HG03095 (cell line): Measurements from ENCODE around the gene SPTAN1.
A peak's percentile ranks its signal among the peaks of the same experiment; 100 is the strongest.
"Not testable (repeated sequence)": the region's sequence is repeated elsewhere in the genome, so short reads cannot be mapped to it uniquely, and the experiment has no call there.

Experiments
- ATAC-seq: cut with Tn5 transposase; IDR thresholded peaks from one replicate; pipeline ENCODE4 v1.9.1; 2021; ENCODE audit warnings: moderate library complexity; ENCODE audit not compliant: unreplicated experiment

Gene SPTAN1

GRCh38 chr9:128552744-128553440 is 505 bp downstream of the SPTAN1 start:
- peak; percentile 28 for ATAC-seq

- ATAC-seq, result no peak
Observed at GRCh38 chr9:128553728-128554127, 1.3 kb downstream of the SPTAN1 start.

DNA sequence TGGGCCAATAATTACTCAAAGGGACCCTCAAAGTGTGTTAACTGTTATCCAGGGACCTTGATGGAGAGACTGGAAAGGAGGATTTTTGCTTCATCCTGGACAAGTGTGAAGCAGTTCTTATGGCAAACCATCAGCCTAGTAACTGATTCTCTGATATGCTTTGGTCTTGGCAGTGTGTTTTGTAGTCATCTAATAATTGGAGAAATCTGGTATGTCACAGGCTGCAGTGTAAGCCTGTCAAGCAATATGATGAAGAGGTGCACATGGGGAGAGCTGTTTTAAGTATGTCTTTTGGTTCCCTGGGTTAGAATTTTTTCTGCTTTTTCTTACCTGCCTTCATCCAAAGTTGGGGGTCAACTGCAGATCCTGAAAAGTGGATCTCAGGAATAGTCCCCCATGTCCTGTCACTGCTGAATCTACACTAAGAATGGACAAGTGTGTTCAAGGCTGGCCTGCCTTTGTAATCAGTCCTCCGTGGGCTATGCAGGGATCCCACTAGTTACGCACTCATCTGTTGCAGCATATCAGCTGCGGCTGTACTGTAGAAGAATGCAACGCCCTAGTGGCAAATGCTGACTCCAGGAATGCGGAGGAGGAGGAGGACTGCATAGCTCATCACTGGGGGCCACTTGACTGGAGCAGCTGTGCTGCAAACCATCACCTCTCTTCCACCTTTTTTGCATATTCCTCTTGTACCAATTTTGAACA is 1.9 kb downstream of the SPTAN1 start:
- no peak for ATAC-seq

- ATAC-seq, result no peak
Observed at GRCh38 chr9:128555180-128555721, 2.9 kb downstream of the SPTAN1 start.

GRCh38 chr9:128556276-128556675 is 3.9 kb downstream of the SPTAN1 start:
- no peak for ATAC-seq

DNA sequence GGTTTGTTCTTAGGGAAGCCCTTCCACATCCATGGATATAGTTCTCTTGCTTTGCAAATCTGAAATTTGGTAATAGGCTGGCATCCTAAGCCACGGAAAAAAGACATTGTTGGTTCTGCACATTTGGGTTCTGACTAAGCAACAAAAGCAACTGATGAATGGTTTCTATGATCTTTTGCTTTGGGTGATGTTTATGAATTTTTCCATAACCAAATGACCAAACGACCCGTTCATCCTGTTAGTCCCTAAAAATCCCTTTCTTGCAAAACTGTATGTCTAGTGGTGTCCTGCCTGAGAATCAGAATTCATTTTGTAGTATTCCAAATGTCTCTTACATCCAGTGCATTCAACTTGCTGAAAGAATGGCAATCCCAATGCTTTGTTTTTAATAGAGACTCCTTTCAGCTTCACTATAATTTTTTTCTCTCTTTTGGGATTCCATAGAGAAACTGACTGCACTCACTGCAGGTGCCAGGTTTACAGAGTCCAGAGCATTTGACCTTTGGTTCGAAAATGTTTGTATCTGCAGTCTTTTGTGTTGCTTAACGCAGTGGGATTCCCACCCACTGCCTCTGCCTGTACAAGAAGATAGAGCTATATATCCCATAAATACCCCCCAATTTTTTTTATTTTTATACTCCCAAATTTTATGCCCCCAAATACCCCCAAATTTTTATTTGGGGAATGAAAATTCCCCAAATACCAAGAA is 4.7 kb downstream of the SPTAN1 start:
- no peak for ATAC-seq

DNA sequence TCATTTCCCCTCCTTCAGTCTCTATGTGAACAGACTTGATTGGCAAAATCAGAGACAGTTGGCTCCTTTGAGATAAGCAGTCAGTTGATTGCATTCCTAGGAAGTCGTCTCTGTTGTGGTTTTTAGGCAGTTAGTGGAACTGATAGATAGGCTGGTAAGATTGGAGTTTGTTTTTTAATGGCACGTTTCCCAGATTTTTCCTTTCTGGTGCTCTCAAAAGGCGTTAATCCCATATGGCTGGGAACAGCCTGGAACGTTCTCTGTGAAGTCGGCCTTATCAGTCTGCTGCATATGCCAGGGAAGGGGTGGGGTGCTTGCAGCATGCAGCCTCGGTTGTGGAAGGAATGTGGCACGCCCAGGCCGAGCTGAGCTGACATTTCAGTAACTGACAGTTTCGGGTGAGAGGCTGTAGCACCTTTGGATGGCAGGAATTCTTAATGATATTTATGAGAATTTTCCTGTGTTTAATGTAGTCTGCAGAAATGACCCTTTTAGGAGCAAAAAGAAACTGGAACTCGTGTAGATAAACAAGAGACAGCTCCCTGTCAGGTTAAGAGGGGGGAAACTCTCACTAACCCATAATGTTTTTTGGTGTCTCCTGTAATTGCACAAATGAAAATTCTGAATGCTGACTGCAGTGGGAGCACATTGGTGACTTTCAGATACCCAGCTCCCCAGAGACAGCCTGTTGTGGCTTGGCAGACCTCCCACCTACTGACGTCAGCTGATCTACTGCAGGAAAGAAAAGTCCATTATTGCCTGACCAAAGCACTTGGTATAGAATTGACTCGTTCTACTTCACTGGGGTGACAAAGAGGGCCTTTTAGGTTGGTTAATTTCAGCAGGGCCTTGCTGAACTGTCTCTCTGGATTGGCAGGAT is 6.3 kb downstream of the SPTAN1 start:
- ATAC-seq, result no peak

- no peak for ATAC-seq
Observed at GRCh38 chr9:128565578-128565977, 13.2 kb downstream of the SPTAN1 start.

DNA sequence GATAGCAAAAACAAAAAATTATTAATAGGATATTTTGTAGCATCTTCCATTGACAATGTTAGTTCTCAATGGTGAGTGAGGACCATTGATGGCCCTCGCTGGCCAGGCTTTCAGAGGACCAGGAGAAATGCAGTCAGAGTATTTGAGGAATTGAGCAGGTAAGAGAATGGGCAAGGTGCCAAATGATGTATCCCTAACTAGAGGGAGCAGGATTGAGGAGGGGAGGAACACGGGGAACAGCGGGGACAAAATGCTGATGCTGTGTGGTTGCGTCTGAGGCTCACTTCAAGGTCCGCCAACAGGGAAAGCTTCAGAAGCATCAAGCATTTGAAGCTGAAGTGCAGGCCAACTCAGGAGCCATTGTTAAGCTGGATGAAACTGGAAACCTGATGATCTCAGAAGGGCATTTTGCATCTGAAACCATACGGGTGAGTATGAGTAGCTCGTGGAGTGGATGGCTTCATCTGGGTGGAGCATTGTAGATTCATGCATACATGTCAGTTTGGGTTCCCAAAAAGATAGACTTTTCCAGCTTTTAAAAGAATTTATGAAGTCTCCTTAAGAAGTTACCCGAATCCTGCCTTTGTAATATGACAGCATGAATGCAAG is 16.2 kb downstream of the SPTAN1 start:
- ATAC-seq, result no peak

DNA sequence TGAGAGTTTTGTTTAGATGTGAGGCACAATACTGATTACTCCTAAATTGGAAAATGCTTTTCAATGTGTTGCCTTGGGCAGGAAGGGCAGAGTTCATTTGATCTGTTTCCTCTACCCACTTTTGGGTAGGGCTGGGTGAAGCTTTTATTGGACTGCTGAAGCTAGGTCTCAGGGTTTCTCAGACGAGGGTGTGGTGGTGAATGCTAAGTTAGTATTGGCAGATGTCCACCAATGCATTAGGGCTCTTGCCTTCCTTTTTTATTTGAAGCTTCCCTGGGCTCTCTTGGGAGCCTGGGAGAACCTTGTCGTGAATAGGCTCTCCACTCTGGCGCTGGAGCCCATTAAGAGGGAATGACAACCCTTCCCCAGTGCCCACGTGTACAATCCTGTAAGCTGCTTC is 23.1 kb downstream of the SPTAN1 start:
- no peak for ATAC-seq

- no peak for ATAC-seq
Observed at GRCh38 chr9:128575916-128576315, 23.5 kb downstream of the SPTAN1 start.

DNA sequence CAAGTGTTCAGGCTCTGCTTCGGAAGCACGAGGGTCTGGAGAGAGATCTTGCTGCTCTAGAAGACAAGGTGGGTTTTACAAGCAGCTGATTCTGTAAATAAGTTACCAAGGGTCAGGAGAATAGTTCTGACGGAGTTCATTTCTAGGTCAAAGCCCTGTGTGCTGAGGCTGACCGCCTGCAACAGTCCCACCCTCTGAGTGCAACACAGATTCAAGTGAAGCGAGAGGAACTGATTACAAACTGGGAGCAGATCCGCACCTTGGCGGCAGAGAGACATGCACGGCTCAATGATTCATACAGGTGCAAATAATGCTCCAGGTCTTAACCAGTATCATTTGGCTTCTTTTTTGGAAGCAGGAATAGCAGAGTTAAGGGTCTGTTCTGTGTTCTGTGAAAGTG is 24.8 kb downstream of the SPTAN1 start:
- no peak for ATAC-seq

DNA sequence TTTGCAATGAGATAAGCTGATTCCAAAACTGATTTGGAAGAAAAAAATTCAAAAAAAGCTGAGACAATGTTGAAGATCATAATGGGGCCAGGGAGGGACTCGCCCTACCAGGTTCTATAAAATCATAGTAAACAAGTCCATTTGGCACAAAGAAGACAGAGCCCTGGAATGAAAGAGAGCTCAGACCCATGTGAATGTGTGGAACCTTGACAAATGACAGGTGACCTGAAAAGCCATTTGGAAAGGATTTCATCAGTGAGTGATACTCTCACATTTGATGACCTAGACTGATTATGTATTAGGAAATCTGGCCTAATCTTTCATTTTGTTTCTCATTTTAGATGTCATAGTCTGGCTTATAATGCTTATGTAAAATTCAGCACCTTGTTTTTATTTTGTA is 26.8 kb downstream of the SPTAN1 start:
- ATAC-seq, result no peak

DNA sequence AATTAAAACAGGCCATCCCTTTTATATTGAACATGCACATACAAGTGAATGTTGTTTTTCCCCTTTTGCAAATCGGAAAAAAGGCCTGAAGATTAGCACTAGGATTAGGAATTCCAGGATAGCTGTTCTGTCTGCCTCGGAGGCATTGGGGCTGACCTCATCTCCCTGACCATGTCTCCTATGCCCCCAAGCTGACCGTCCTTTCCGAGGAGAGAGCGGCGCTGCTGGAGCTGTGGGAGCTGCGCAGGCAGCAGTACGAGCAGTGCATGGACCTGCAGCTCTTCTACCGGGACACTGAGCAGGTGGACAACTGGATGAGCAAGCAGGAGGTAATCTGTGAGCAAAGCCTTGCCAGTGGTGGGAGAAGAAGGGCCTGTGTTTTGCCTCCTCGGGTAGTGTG is 28.3 kb downstream of the SPTAN1 start:
- ATAC-seq, result no peak

DNA sequence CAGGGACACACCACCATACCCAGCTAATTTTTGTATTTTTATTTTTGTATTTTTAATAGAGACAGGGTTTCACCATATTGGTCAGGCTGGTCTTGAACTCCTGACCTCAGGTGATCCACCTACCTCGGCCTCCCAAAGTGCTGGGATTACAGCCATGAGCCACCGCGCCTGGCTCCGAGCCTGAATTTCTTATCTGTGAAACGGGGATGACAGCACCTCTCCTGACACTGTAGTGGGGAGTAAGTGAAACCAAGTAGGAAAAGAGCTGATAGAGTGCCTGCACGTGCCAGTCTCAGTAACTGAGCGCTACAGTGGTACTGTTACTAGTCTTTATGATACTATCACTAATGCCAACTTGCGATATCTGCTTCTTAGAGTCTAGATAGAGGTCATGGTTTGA is 32.8 kb downstream of the SPTAN1 start:
- ATAC-seq, result not testable (repeated sequence)

- not testable (repeated sequence) for ATAC-seq
Observed at GRCh38 chr9:128586934-128587333, 34.5 kb downstream of the SPTAN1 start.

DNA sequence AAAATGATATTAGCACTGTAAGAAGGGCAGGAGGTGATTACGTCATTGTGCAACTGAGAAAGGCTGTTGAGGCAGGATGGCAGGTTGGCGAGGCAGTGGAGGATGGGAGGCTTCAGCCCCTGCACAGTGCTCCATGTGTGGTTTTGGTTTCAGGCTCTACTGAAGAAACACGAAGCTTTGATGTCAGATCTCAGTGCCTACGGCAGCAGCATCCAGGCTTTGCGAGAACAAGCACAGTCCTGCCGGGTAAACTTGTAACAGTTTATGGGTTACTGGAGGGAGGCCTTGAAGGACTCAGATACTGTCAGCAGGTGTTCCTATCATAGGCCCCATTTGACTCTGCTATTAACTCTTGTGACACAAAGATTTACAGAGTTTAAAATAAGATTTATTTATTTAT is 35.1 kb downstream of the SPTAN1 start:
- ATAC-seq, result no peak

GRCh38 chr9:128588581-128589233 is 36.3 kb downstream of the SPTAN1 start:
- ATAC-seq, result no peak

DNA sequence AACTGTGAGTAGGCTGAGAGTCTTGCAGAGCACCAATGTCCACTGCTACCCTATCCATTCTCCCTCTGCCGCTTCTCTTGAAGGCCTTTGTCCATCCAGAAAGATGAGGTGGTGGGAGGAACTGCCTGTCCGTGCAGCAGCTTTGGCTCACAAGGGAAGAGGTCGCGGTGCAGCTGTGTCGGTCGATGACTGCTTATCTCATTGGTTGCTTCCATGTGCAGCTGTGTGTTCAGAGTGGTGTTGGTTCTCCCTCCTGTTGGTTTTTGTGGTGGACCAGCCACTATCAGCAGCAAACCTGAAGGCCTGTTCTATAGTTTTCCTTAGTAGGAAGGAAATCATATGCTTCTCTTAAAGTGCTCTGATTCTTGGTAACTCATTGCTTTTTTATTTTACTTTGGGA is 40.7 kb downstream of the SPTAN1 start:
- no peak for ATAC-seq

DNA sequence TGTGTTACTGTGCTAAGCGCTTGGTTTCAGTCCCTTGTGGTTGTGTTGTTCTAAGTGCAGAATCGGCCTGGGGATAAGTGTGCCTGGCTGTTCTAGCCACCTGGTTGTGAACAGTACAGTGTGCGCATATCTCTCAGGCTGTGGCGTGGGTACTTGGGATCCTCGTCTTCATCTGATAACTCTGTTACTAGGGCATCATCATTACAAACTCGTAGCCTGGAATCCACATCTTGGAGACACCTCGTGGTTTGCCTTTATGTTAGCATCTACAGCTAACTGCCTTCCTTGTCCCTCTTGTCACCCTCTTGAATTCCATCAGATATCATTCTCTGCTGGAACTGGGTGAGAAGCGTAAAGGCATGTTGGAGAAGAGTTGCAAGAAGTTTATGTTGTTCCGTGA is 41.5 kb downstream of the SPTAN1 start:
- no peak for ATAC-seq
